ENCODE data around the gene SSR2. TPM values are rescaled to one million over a fixed set of nuclear protein-coding genes. Genes with fewer than 3 reads are reported as not detected.

Gene SSR2
- total RNA-seq, 1 donor from 2014 or later: 207 TPM

DNA sequence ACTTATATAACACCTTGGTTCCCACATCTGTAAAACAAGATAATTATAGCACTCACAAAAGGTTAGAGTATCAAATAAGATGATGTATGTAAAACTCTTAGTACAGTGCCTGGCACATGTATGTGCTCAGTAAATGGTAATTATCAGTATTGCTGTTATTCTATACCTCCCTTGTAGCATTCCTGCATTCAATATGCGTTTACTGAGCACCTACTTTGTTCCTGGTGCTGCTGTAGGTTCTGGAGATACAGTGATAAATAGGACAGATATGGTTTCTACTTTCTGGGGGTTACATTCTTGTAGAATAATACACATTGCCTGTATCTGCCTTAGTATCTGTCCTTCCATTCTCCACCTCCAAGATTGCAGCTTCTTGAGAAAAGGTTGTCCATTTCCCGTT lies 1.2 kb upstream of the SSR2 start:
- no peak overlapping the region for H3K27ac ChIP-seq
- TF ChIP-seq, protein P1, sequence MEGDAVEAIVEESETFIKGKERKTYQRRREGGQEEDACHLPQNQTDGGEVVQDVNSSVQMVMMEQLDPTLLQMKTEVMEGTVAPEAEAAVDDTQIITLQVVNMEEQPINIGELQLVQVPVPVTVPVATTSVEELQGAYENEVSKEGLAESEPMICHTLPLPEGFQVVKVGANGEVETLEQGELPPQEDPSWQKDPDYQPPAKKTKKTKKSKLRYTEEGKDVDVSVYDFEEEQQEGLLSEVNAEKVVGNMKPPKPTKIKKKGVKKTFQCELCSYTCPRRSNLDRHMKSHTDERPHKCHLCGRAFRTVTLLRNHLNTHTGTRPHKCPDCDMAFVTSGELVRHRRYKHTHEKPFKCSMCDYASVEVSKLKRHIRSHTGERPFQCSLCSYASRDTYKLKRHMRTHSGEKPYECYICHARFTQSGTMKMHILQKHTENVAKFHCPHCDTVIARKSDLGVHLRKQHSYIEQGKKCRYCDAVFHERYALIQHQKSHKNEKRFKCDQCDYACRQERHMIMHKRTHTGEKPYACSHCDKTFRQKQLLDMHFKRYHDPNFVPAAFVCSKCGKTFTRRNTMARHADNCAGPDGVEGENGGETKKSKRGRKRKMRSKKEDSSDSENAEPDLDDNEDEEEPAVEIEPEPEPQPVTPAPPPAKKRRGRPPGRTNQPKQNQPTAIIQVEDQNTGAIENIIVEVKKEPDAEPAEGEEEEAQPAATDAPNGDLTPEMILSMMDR (IDR thresholded peaks at IDR 0.05): no peak
- DNase-seq (no peak), ATAC-seq (no peak)
- H3K27me3 ChIP-seq (ENCODE audit: low read depth): no peaks in the 10 kb centered on the region
- peaks cover 25% of the 10 kb centered on the region for H3K36me3 ChIP-seq
- peaks cover 19% of the 10 kb centered on the region for H3K4me1 ChIP-seq
- intact Hi-C loops (cut with DNase I): no loop called here
- H3K4me3 ChIP-seq: no peak overlapping the region
- no peaks in the 10 kb centered on the region for H3K9me3 ChIP-seq

DNA sequence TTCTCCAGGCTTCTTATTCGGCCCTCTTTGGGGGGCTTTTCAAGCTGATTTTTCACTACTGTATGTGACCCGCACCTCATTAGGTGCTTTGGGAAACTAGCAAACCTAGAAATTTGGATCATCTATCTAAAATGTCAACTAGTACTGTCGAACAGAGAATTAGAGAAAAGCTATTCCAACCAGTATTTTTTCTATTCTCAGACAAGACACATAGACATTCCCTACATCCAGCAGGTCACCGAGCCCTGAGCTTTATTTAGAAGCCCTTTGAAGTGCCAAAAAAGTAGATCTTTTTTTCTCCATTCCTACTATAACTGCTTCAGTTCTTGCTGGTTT lies 310 bp upstream of the SSR2 start:
- Histone ChIP-seq H3K27me3 (ENCODE audit: low read depth) (no peaks in the 10 kb centered on the region), H3K36me3 (peaks cover 33% of the 10 kb centered on the region), H3K9me3 (no peaks in the 10 kb centered on the region), H3K4me3 (peak overlapping the region; percentile 74), H3K4me1 (peaks cover 19% of the 10 kb centered on the region), H3K27ac (peak overlapping the region; percentile 91)
- TF ChIP-seq, protein P1 (IDR thresholded peaks at IDR 0.05): no peak
- DNase-seq (no peak), ATAC-seq (no peak)
- intact Hi-C loops (cut with DNase I): no loop called here

DNA sequence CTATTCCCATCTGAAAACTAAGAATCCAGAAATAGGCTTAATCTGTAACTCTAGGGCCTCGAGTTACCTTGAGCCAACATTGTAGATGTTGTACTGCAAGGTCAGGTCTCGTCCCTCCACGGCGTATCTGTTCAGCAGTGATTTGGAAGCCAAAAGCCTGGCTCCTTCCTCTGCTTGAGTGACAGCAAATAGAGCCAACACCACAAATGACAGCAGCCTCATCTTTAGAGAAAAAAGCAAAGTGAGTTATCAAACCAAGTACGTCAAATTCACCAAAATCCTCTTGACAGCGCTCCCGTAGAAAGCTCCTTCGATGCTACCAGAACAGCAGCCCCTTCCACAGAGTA lies 832 bp downstream of the SSR2 start:
- TF ChIP-seq, protein P1 (IDR thresholded peaks at IDR 0.05): no peak
- H3K4me1 ChIP-seq: peaks cover 19% of the 10 kb centered on the region
- H3K27me3 ChIP-seq (ENCODE audit: low read depth): no peaks in the 10 kb centered on the region
- intact Hi-C loops (cut with DNase I): no loop called here
- peak overlapping the region; percentile 91 for H3K27ac ChIP-seq
- peaks cover 45% of the 10 kb centered on the region for H3K36me3 ChIP-seq
- ATAC-seq (no peak), DNase-seq (no peak)
- peak overlapping the region; percentile 74 for H3K4me3 ChIP-seq
- H3K9me3 ChIP-seq: no peaks in the 10 kb centered on the region

DNA sequence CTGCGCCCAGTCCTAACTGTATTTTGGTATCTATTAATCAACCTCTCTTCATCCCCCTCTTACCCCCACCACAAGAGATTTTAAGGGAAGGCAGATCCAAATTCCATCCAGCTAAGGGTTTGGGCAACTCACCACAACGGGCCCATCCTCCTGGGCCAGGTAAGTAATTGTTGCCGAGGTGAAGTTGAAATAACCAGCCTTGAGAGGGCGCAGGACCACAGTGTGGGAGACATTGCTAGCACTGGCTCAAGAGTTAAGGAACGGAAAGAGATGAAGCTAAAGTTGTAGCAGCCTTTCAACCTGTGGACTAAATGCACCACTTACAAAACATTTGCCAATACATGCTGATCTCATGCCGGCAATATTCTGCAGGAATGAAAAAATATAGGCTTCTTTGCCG lies 5.9 kb downstream of the SSR2 start:
- Histone ChIP-seq H3K4me1 (peaks cover 19% of the 10 kb centered on the region), H3K27ac (no peak overlapping the region), H3K27me3 (ENCODE audit: low read depth) (no peaks in the 10 kb centered on the region), H3K4me3 (no peak overlapping the region), H3K36me3 (peaks cover 96% of the 10 kb centered on the region), H3K9me3 (no peaks in the 10 kb centered on the region)
- no peak for DNase-seq
- no peak for ATAC-seq
- intact Hi-C loops (cut with DNase I): no loop called here
- TF ChIP-seq, protein P1 (IDR thresholded peaks at IDR 0.05): no peak

DNA sequence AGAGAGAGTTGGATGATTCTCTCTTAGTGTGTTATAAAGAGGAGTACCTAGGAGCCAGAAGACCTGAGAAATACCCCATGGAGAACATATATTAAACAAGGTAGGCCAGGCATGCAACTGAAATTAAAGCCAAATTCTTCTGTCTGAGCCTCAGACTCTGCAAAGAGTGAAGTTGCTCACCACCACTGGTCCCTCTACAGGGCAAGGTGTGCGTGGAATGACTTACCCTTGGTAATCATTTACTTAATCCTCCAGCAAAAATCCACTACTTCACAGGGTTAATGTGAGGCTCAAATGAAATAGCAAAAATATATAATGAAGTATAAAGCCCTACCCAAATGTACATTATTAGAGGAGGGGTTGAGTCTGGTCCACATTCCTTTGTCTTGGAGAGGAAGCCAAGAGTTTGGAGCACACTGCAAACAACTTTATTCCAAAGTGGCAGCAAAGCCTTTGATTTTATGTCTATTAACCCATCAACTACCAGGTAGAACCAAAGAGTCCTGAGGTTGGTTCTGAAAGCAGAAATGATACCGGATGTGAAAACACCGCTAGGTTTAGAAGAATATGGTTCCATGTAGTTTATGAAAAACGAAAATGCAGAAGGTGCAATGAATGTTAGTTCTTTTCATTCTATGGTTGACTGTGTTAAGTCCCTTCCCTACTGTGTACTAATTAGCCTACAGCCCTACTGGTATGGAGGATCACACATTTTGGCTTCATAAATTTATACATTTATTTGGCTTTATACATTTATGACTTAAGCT lies 8.5 kb downstream of the SSR2 start:
- H3K9me3 ChIP-seq: no peaks in the 10 kb centered on the region
- peak overlapping the region; percentile 12 for H3K27ac ChIP-seq
- no peak for DNase-seq
- TF ChIP-seq, protein P1 (IDR thresholded peaks at IDR 0.05): no peak
- H3K4me3 ChIP-seq: no peak overlapping the region
- intact Hi-C loops (cut with DNase I): no loop called here
- H3K4me1 ChIP-seq: peaks cover 9% of the 10 kb centered on the region
- H3K36me3 ChIP-seq: peaks cover 100% of the 10 kb centered on the region
- H3K27me3 ChIP-seq (ENCODE audit: low read depth): no peaks in the 10 kb centered on the region
- peak; percentile 58 to 64 for ATAC-seq

Measured in lower lobe of right lung (tissue), 2 donors.